H9 (cell line): Measurements from ENCODE around the gene TJP3. TPM values are rescaled to one million over a fixed set of nuclear protein-coding genes. Genes with fewer than 3 reads are reported as not detected.
A peak's percentile ranks its signal among the peaks of the same experiment; 100 is the strongest.

Source experiments
- DNase-seq: peaks from one replicate; pipeline ENCODE4 v3.0.0-alpha.2; 2017
- H2AFZ ChIP-seq: one replicate; pipeline ENCODE4 v1.6.1; 2013; ENCODE audit warnings: mild to moderate bottlenecking, low read length, control low read depth, moderate library complexity
- H2AK5ac ChIP-seq: 2 replicates; pipeline ENCODE4 v1.6.1; 2013; ENCODE audit warnings: low read length, control low read depth, mixed read lengths; ENCODE audit not compliant: insufficient read length
- H2BK120ac ChIP-seq: one replicate; pipeline ENCODE4 v1.6.1; 2013; ENCODE audit warnings: low read depth, mild to moderate bottlenecking, low read length, control low read depth, inconsistent platforms; ENCODE audit not compliant: poor library complexity, severe bottlenecking
- H2BK12ac ChIP-seq: 2 replicates; pipeline ENCODE4 v1.6.1; 2013; ENCODE audit warnings: low read length, control low read depth, mixed read lengths, low read depth; ENCODE audit not compliant: insufficient read length
- H2BK15ac ChIP-seq: 2 replicates; pipeline ENCODE4 v1.6.1; 2013; ENCODE audit warnings: low read depth, low read length, control low read depth
- H2BK20ac ChIP-seq: one replicate; pipeline ENCODE4 v1.6.1; 2013; ENCODE audit warnings: low read depth, mild to moderate bottlenecking, low read length, control low read depth, inconsistent platforms; ENCODE audit not compliant: poor library complexity, severe bottlenecking
- H2BK5ac ChIP-seq: 2 replicates; pipeline ENCODE4 v1.6.1; 2013; ENCODE audit warnings: low read length, control low read depth, mixed read lengths; ENCODE audit not compliant: insufficient read length
- H3K14ac ChIP-seq: 2 replicates; pipeline ENCODE4 v1.6.1; 2013; ENCODE audit warnings: low read length, control low read depth; ENCODE audit not compliant: insufficient read depth
- H3K18ac ChIP-seq: 2 replicates; pipeline ENCODE4 v1.6.1; 2013; ENCODE audit warnings: low read depth, mild to moderate bottlenecking, mixed read lengths, low read length, control low read depth; ENCODE audit not compliant: insufficient read length
- H3K23ac ChIP-seq: 2 replicates; pipeline ENCODE4 v1.6.1; 2013; ENCODE audit warnings: low read length, control low read depth, mixed read lengths, low read depth; ENCODE audit not compliant: insufficient read length
- H3K23me2 ChIP-seq: 2 replicates; pipeline ENCODE4 v1.6.1; 2013; ENCODE audit warnings: low read depth, mild to moderate bottlenecking, mixed read lengths, low read length, control low read depth; ENCODE audit not compliant: insufficient read length, poor library complexity, severe bottlenecking
- H3K27ac ChIP-seq: 2 replicates; pipeline ENCODE4 v1.5.1; 2013; ENCODE audit warnings: low read length, control low read depth, mixed read lengths, low read depth; ENCODE audit not compliant: insufficient read length
- H3K27me3 ChIP-seq: 2 replicates; pipeline ENCODE4 v1.6.1; 2013; ENCODE audit warnings: low read length, control low read depth, inconsistent platforms; ENCODE audit not compliant: insufficient read depth
- H3K4ac ChIP-seq: 2 replicates; pipeline ENCODE4 v1.6.1; 2013; ENCODE audit warnings: low read depth, mild to moderate bottlenecking, control low read depth, inconsistent platforms, low read length, moderate library complexity
- H3K4me1 ChIP-seq: 2 replicates; pipeline ENCODE4 v1.6.1; 2013; ENCODE audit warnings: low read length, control low read depth, inconsistent platforms; ENCODE audit not compliant: insufficient read depth
- H3K4me2 ChIP-seq: 2 replicates; pipeline ENCODE4 v1.6.1; 2013; ENCODE audit warnings: low read length, control low read depth, mixed read lengths; ENCODE audit not compliant: insufficient read length, insufficient read depth
- H3K56ac ChIP-seq: 2 replicates; pipeline ENCODE4 v1.6.1; 2013; ENCODE audit warnings: low read depth, mild to moderate bottlenecking, mixed read lengths, low read length, control low read depth; ENCODE audit not compliant: insufficient read length
- H3K79me1 ChIP-seq: 2 replicates; pipeline ENCODE4 v1.6.1; 2013; ENCODE audit warnings: low read depth, mild to moderate bottlenecking, moderate library complexity, low read length, control low read depth, inconsistent platforms; ENCODE audit not compliant: insufficient read depth, poor library complexity, severe bottlenecking
- H3K79me2 ChIP-seq: 2 replicates; pipeline ENCODE4 v1.6.1; 2013; ENCODE audit warnings: low read length, control low read depth, inconsistent platforms; ENCODE audit not compliant: insufficient read depth
- H3K9ac ChIP-seq: 2 replicates; pipeline ENCODE4 v1.6.1; 2013; ENCODE audit warnings: low read length, control low read depth, mixed read lengths; ENCODE audit not compliant: insufficient read length; ENCODE audit errors: extremely low read depth
- H3K9me3 ChIP-seq: one replicate; pipeline ENCODE4 v1.6.1; 2013; ENCODE audit warnings: low read depth, low read length, inconsistent platforms; ENCODE audit not compliant: control insufficient read depth
- H3T11ph ChIP-seq: one replicate; pipeline ENCODE4 v1.6.1; 2013; ENCODE audit warnings: mild to moderate bottlenecking, low read length, control low read depth, inconsistent platforms
- H4K20me1 ChIP-seq: one replicate; pipeline ENCODE4 v1.6.1; 2013; ENCODE audit not compliant: control insufficient read depth, insufficient read length, insufficient read depth
- H4K5ac ChIP-seq: 2 replicates; pipeline ENCODE4 v1.6.1; 2013; ENCODE audit warnings: low read depth, mild to moderate bottlenecking, mixed read lengths, low read length, control low read depth; ENCODE audit not compliant: insufficient read length
- H4K8ac ChIP-seq: replicated peaks from 2 replicates; pipeline ENCODE4 v1.6.1; 2013; ENCODE audit warnings: low read length, control low read depth, mixed read lengths, low read depth; ENCODE audit not compliant: insufficient read length
- H4K91ac ChIP-seq: 2 replicates; pipeline ENCODE4 v1.6.1; 2013; ENCODE audit warnings: low read depth, mild to moderate bottlenecking, moderate library complexity, mixed read lengths, low read length, control low read depth; ENCODE audit not compliant: insufficient read length
- H3K27ac Mint-ChIP-seq, 3 experiments: 2 replicates in 2 of 3; 3 replicates in 1 of 3; pipeline ENCODE4 v1.8.0; 2020 to 2021; ENCODE audit warnings: mixed read lengths in 3 of 3, mild to moderate bottlenecking in 1 of 3, moderate library complexity in 1 of 3
- H3K27me3 Mint-ChIP-seq: 2 replicates; pipeline ENCODE4 v1.8.0; 2021; ENCODE audit warnings: low read depth, mild to moderate bottlenecking, moderate library complexity, mixed read lengths
- H3K36me3 Mint-ChIP-seq, 3 experiments: 2 replicates in 2 of 3; 3 replicates in 1 of 3; pipeline ENCODE4 v1.8.0; 2020 to 2021; ENCODE audit warnings: low read depth in 3 of 3, mixed read lengths in 3 of 3; ENCODE audit not compliant: insufficient read depth in 1 of 3
- H3K4me1 Mint-ChIP-seq, 2 experiments: 2 replicates each; pipeline ENCODE4 v1.8.0; 2020; ENCODE audit warnings: mixed read lengths in 2 of 2
- H3K4me3 Mint-ChIP-seq, 2 experiments: 2 replicates in 1 of 2; 3 replicates in 1 of 2; pipeline ENCODE4 v1.8.0; 2020 to 2021; ENCODE audit warnings: mild to moderate bottlenecking in 2 of 2, mixed read lengths in 2 of 2, moderate library complexity in 1 of 2
- H3K9me3 Mint-ChIP-seq, 2 experiments: 2 replicates in 1 of 2; 3 replicates in 1 of 2; pipeline ENCODE4 v1.8.0; 2020; ENCODE audit warnings: mild to moderate bottlenecking in 2 of 2, mixed read lengths in 2 of 2, moderate library complexity in 1 of 2
- CTCF ChIP-seq: fragments of 200-600 bp; sonication (generic); conservative IDR thresholded peaks from 3 replicates; pipeline ENCODE4 v1.8.0; 2021; ENCODE audit warnings: antibody characterized with exemption, mild to moderate bottlenecking
- WGBS: extraction: QIAGEN DNeasy Blood & Tissue Kit; methylation state at CpG from one replicate; pipeline ENCODE4 v1.1.7; 2013; ENCODE audit warnings: missing lambda C conversion rate, low lambda C conversion rate, mixed read lengths; ENCODE audit not compliant: insufficient read length; ENCODE audit errors: extremely low coverage; 5-methylcytosine and 5-hydroxymethylcytosine counted together
- total RNA-seq: library from RNA; stranded (reverse); gene quantifications from 2 replicates; pipeline ENCODE4 v1.2.1, GENCODE V29; 2021

The TJP3 gene
- total RNA-seq, 1 experiment from 2014 or later: 27.3 TPM

GRCh38 chr19:3785451-3785937 lies 77.3 kb downstream of the TJP3 start:
- no peak overlapping the region for H2BK15ac ChIP-seq
- H3K79me1 ChIP-seq: no peaks in the 10 kb centered on the region
- no peak overlapping the region for H3K23ac ChIP-seq
- H2BK12ac ChIP-seq: no peak overlapping the region
- WGBS: no CpG with 5 or more reads among the region's 47 CpGs
- H2AK5ac ChIP-seq: no peak overlapping the region
- H3K14ac ChIP-seq: no peak overlapping the region
- no peaks in the 10 kb centered on the region for H3K4me1 ChIP-seq
- no peak overlapping the region for H4K91ac ChIP-seq
- H3K56ac ChIP-seq: no peak overlapping the region
- H2BK120ac ChIP-seq: no peak overlapping the region
- H3K23me2 ChIP-seq: no peaks in the 10 kb centered on the region
- H4K20me1 ChIP-seq: no peaks in the 10 kb centered on the region
- no peak for DNase-seq
- peaks cover 5 to 8% of the 10 kb centered on the region in 2 experiments for H3K4me1 Mint-ChIP-seq
- H3T11ph ChIP-seq: no peak overlapping the region
- H3K4ac ChIP-seq: no peak overlapping the region
- no peak overlapping the region for H4K5ac ChIP-seq
- no peaks in the 10 kb centered on the region for H3K79me2 ChIP-seq
- no peak overlapping the region for H4K8ac ChIP-seq
- H2BK20ac ChIP-seq: no peak overlapping the region
- H2BK5ac ChIP-seq: no peak overlapping the region
- peaks cover 21 to 24% (median 21%) of the 10 kb centered on the region in 3 experiments for H3K36me3 Mint-ChIP-seq
- peaks cover 21 to 23% of the 10 kb centered on the region in 2 experiments for H3K9me3 Mint-ChIP-seq
- no peak overlapping the region for H3K27ac ChIP-seq
- peaks cover 19% of the 10 kb centered on the region for H3K9me3 ChIP-seq
- no peak overlapping the region for H3K18ac ChIP-seq
- TF ChIP-seq CTCF: no peak
- peak overlapping the region; percentile 54 for H3K4me2 ChIP-seq
- no peak overlapping the region for H2AFZ ChIP-seq
- peak overlapping the region; percentile 64 to 83 for H3K4me3 Mint-ChIP-seq
- H3K27me3 Mint-ChIP-seq: peaks cover 69% of the 10 kb centered on the region
- peaks cover 2% of the 10 kb centered on the region; the same call in 1 of the 2 replicates for H3K27me3 ChIP-seq
- no peak overlapping the region for H3K27ac Mint-ChIP-seq
- H3K9ac ChIP-seq: no peak overlapping the region
